Measurements from ENCODE around the gene SUCLG2.

Gene SUCLG2

GRCh38 chr3:67388738-67389137 lies 265.7 kb downstream of the SUCLG2 start:
- in situ Hi-C loops (cut with HindIII; ENCODE audit: low sequenced_read_pairs), result no loop called here

GRCh38 chr3:67386451-67386850 lies 268.0 kb downstream of the SUCLG2 start:
- TF ChIP-seq CTCF (IDR thresholded peaks at IDR 0.05; ENCODE audit: low read depth, low read length, missing control alignments), result no peak
- no peak overlapping the region for H3K4me3 ChIP-seq (ENCODE audit: low read depth, low read length)
- in situ Hi-C loops (cut with HindIII; ENCODE audit: low sequenced_read_pairs), result no loop called here
- no peak for DNase-seq (ENCODE audit: low read depth)

More at GRCh38 chr3:67388738-67389137, 265.7 kb downstream of the SUCLG2 start:
- DNase-seq (ENCODE audit: low read depth), result no peak
- no peak for TF ChIP-seq CTCF (IDR thresholded peaks at IDR 0.05; ENCODE audit: low read depth, low read length, missing control alignments)
- no peak overlapping the region for H3K4me3 ChIP-seq (ENCODE audit: low read depth, low read length)

GRCh38 chr3:67384760-67385397 lies 269.5 kb downstream of the SUCLG2 start:
- H3K4me3 ChIP-seq (ENCODE audit: low read depth, low read length), result no peak overlapping the region
- TF ChIP-seq CTCF (IDR thresholded peaks at IDR 0.05; ENCODE audit: low read depth, low read length, missing control alignments), result peak; percentile 68
- in situ Hi-C loops (cut with HindIII; ENCODE audit: low sequenced_read_pairs), result no loop called here
- DNase-seq (ENCODE audit: low read depth), result peak; percentile 15

- DNase-seq (ENCODE audit: low read depth), result no peak
- no peak for TF ChIP-seq CTCF (IDR thresholded peaks at IDR 0.05; ENCODE audit: low read depth, low read length, missing control alignments)
- in situ Hi-C loops (cut with HindIII; ENCODE audit: low sequenced_read_pairs), result no loop called here
Observed at GRCh38 chr3:67384016-67384415, 270.4 kb downstream of the SUCLG2 start.

GRCh38 chr3:67383379-67383778 lies 271.0 kb downstream of the SUCLG2 start:
- H3K4me3 ChIP-seq (ENCODE audit: low read depth, low read length), result no peak overlapping the region
- no peak for DNase-seq (ENCODE audit: low read depth)
- no peak for TF ChIP-seq CTCF (IDR thresholded peaks at IDR 0.05; ENCODE audit: low read depth, low read length, missing control alignments)
- in situ Hi-C loops (cut with HindIII; ENCODE audit: low sequenced_read_pairs), result no loop called here

More at GRCh38 chr3:67384016-67384415, 270.4 kb downstream of the SUCLG2 start:
- no peak overlapping the region for H3K4me3 ChIP-seq (ENCODE audit: low read depth, low read length)

GRCh38 chr3:67382536-67382935 lies 271.9 kb downstream of the SUCLG2 start:
- no peak for TF ChIP-seq CTCF (IDR thresholded peaks at IDR 0.05; ENCODE audit: low read depth, low read length, missing control alignments)
- DNase-seq (ENCODE audit: low read depth), result peak; percentile 24
- in situ Hi-C loops (cut with HindIII; ENCODE audit: low sequenced_read_pairs), result no loop called here

More at GRCh38 chr3:67382536-67382935, 271.9 kb downstream of the SUCLG2 start:
- no peak overlapping the region for H3K4me3 ChIP-seq (ENCODE audit: low read depth, low read length)
